NOMO-1 treated with DMSO at 0.1 percent for 48 hours (cell line): ENCODE data around the gene HCFC1R1.
A peak's percentile ranks its signal among the peaks of the same experiment; 100 is the strongest.
"Not testable (repeated sequence)": the region's sequence is repeated elsewhere in the genome, so short reads cannot be mapped to it uniquely, and the experiment has no call there.

Experiments
- DNase-seq: peaks from one replicate; lab custom pipeline; 2025; ENCODE audit not compliant: unreplicated experiment; lab: John Stamatoyannopoulos, UW

Gene HCFC1R1

GRCh38 chr16:3023669-3024478, at the start of gene HCFC1R1, which contains the start of gene THOC6:
TSS of gene HCFC1R1 (minus strand) at chr16:3023942. CDS start at chr16:3023941, 1 bp downstream.
TSS of gene THOC6 (plus strand) at chr16:3024035. CDS start at chr16:3024327, 292 bp downstream.
- DNase-seq = peak; percentile 95

GRCh38 chr16:3073448-3073847, 49.7 kb upstream of the HCFC1R1 start:
- DNase-seq = no peak

GRCh38 chr16:3072576-3073263, 49.0 kb upstream of the HCFC1R1 start:
- peak; percentile 24 for DNase-seq

GRCh38 chr16:3072148-3072547, 48.4 kb upstream of the HCFC1R1 start:
- not testable (repeated sequence) for DNase-seq

GRCh38 chr16:3071655-3072054, 47.9 kb upstream of the HCFC1R1 start:
- no peak for DNase-seq

GRCh38 chr16:3070608-3071111, 46.9 kb upstream of the HCFC1R1 start:
- DNase-seq = no peak

- DNase-seq = not testable (repeated sequence)
These were observed 45.4 kb upstream of the HCFC1R1 start for GRCh38 chr16:3069146-3069545.

- no peak for DNase-seq
These were observed 44.7 kb upstream of the HCFC1R1 start for GRCh38 chr16:3068487-3068886.

- no peak for DNase-seq
These were observed 42.7 kb upstream of the HCFC1R1 start for GRCh38 chr16:3066440-3066748.

- no peak for DNase-seq
These were observed 42.1 kb upstream of the HCFC1R1 start for GRCh38 chr16:3065742-3066439.

- no peak for DNase-seq
These were observed 41.5 kb upstream of the HCFC1R1 start, which contains the start of gene IL32 for GRCh38 chr16:3065069-3065741. TSS of gene IL32 (plus strand) at chr16:3065640. CDS start at chr16:3065812, 172 bp downstream.

- DNase-seq = no peak
These were observed 40.1 kb upstream of the HCFC1R1 start for GRCh38 chr16:3063625-3064386.

- no peak for DNase-seq
These were observed 38.8 kb upstream of the HCFC1R1 start for GRCh38 chr16:3062553-3062952.

GRCh38 chr16:3060339-3061127, 36.8 kb upstream of the HCFC1R1 start:
- DNase-seq = no peak

GRCh38 chr16:3059723-3060242, 36.0 kb upstream of the HCFC1R1 start:
- DNase-seq = no peak

GRCh38 chr16:3059041-3059722, 35.4 kb upstream of the HCFC1R1 start:
- peak; percentile 72 for DNase-seq

GRCh38 chr16:3058139-3059030, 34.6 kb upstream of the HCFC1R1 start:
- DNase-seq = peak; percentile 44
